ENCODE results near the gene KAT6B. TPM values are rescaled to one million over a fixed set of nuclear protein-coding genes. Genes with fewer than 3 reads are reported as not detected.

Gene KAT6B
- total RNA-seq, 1 donor from 2014 or later = 18.1 TPM

DNA sequence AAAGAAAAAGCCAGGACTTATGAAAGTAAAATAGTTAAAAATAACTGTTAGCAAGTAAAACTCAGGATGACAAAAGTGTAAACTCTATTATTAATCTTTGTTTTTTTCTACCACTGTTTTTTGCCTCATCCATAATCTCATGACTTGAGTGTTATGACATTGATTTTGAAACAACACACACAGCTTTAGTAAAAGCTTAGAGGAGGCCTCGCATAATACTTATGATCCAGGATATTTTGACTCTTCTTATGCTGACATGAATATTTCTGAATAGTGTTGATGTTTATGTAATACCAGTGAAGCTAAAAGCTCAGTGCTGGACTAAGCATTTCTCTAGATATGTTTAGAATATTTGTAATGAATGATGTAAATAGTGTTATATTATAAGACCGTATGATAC, 10.5 kb downstream of the KAT6B start:
- Mint-ChIP-seq H3K27ac (ENCODE audit: unreplicated experiment) (no peak overlapping the region), H3K4me1 (ENCODE audit: unreplicated experiment) (no peaks in the 10 kb centered on the region), H3K9me3 (ENCODE audit: unreplicated experiment) (no peaks in the 10 kb centered on the region), H3K27me3 (ENCODE audit: unreplicated experiment) (no peaks in the 10 kb centered on the region), H3K36me3 (ENCODE audit: low read depth, unreplicated experiment) (no peaks in the 10 kb centered on the region), H3K4me3 (ENCODE audit: unreplicated experiment) (no peak overlapping the region)
- no peak for TF ChIP-seq CTCF (IDR thresholded peaks at IDR 0.05; ENCODE audit: unreplicated experiment)
- no peak for DNase-seq (ENCODE audit: low spot score)

- no peak for DNase-seq (ENCODE audit: low spot score)
- no peaks in the 10 kb centered on the region for H3K4me1 Mint-ChIP-seq (ENCODE audit: unreplicated experiment)
- H3K27ac Mint-ChIP-seq (ENCODE audit: unreplicated experiment) = no peak overlapping the region
- no peak overlapping the region for H3K4me3 Mint-ChIP-seq (ENCODE audit: unreplicated experiment)
- no peaks in the 10 kb centered on the region for H3K9me3 Mint-ChIP-seq (ENCODE audit: unreplicated experiment)
- TF ChIP-seq CTCF (IDR thresholded peaks at IDR 0.05; ENCODE audit: unreplicated experiment) = no peak
- H3K36me3 Mint-ChIP-seq (ENCODE audit: low read depth, unreplicated experiment) = no peaks in the 10 kb centered on the region
- H3K27me3 Mint-ChIP-seq (ENCODE audit: unreplicated experiment) = no peaks in the 10 kb centered on the region
These were observed 11.3 kb downstream of the KAT6B start for GRCh38 chr10:74837743-74838142.

GRCh38 chr10:74839708-74840107, 13.3 kb downstream of the KAT6B start:
- DNase-seq (ENCODE audit: low spot score) = no peak
- Mint-ChIP-seq H3K27me3 (ENCODE audit: unreplicated experiment) (no peaks in the 10 kb centered on the region), H3K9me3 (ENCODE audit: unreplicated experiment) (no peaks in the 10 kb centered on the region), H3K27ac (ENCODE audit: unreplicated experiment) (no peak overlapping the region), H3K4me1 (ENCODE audit: unreplicated experiment) (no peaks in the 10 kb centered on the region), H3K4me3 (ENCODE audit: unreplicated experiment) (no peak overlapping the region), H3K36me3 (ENCODE audit: low read depth, unreplicated experiment) (no peaks in the 10 kb centered on the region)
- no peak for TF ChIP-seq CTCF (IDR thresholded peaks at IDR 0.05; ENCODE audit: unreplicated experiment)

DNA sequence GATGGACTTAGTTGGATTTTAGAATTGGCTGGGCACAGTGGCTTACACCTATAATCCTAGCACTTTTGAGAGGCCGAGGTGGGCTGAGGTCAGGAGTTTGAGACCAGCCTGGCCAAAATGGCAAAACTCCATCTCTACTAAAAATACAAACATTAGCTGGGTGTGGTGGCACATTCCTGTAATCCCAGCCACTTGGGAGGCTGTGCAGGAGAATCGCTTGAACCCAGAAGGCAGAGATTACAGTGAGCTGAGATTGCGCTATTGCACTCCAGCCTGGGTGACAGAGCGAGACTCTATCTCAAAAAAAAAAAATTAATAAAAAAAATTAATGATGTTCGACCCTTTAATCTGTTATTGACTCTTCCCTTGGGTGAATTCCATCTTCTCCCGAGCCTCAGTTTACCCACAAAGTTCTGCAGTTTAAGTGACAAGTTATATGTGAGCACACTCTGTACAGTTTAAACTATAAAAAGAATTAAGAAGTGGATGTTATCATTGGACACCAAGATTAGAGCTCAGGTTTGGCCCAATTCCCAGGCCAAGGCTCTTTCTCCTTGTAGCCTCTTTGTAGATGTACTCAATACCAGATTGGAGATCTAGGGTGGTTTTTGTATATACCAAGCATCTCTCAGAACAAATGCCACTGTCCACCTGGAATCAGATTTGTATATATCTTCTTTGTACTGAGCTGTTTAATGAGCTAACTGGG, 15.0 kb downstream of the KAT6B start:
- H3K27me3 Mint-ChIP-seq (ENCODE audit: unreplicated experiment) = no peaks in the 10 kb centered on the region
- H3K4me3 Mint-ChIP-seq (ENCODE audit: unreplicated experiment) = no peak overlapping the region
- H3K36me3 Mint-ChIP-seq (ENCODE audit: low read depth, unreplicated experiment) = no peaks in the 10 kb centered on the region
- no peaks in the 10 kb centered on the region for H3K4me1 Mint-ChIP-seq (ENCODE audit: unreplicated experiment)
- no peaks in the 10 kb centered on the region for H3K9me3 Mint-ChIP-seq (ENCODE audit: unreplicated experiment)
- H3K27ac Mint-ChIP-seq (ENCODE audit: unreplicated experiment) = no peak overlapping the region
- no peak for TF ChIP-seq CTCF (IDR thresholded peaks at IDR 0.05; ENCODE audit: unreplicated experiment)
- DNase-seq (ENCODE audit: low spot score) = no peak

DNA sequence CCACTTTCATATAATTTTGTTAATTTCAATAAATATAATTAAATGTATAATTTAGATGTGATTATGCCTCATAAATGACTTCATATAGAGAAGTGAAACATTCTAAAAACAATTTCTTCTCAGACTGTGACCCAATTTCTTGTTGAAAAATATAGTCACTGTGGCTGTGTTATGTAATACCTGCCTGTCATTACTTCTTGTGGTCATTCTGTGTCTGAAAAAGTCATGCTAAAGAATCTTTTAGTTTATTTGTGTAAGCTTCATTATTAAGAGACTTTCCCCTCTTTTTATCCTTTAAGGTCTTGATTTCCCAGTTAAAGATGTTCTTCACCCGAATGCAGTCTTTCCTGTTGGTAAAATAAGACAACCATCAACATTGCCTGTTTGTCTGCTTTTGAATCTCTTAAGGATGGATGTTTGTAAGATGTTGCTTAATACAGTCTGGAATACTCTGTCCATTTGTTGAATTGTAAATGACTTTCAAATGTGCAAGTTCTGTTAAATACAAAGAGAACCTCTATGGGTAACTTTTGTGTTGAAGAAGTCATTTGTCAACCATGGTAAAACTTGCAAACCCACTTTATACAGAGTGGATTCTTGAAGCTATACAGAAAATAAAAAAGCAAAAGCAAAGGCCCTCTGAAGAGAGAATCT, 16.0 kb downstream of the KAT6B start:
- Mint-ChIP-seq H3K36me3 (ENCODE audit: low read depth, unreplicated experiment) (no peaks in the 10 kb centered on the region), H3K27me3 (ENCODE audit: unreplicated experiment) (no peaks in the 10 kb centered on the region), H3K4me3 (ENCODE audit: unreplicated experiment) (no peak overlapping the region), H3K27ac (ENCODE audit: unreplicated experiment) (no peak overlapping the region), H3K9me3 (ENCODE audit: unreplicated experiment) (no peaks in the 10 kb centered on the region), H3K4me1 (ENCODE audit: unreplicated experiment) (no peaks in the 10 kb centered on the region)
- DNase-seq (ENCODE audit: low spot score) = no peak
- no peak for TF ChIP-seq CTCF (IDR thresholded peaks at IDR 0.05; ENCODE audit: unreplicated experiment)

All from endothelial cell (in vitro differentiated cells).